ENCODE results near the gene KCNMA1.

Gene KCNMA1

DNA sequence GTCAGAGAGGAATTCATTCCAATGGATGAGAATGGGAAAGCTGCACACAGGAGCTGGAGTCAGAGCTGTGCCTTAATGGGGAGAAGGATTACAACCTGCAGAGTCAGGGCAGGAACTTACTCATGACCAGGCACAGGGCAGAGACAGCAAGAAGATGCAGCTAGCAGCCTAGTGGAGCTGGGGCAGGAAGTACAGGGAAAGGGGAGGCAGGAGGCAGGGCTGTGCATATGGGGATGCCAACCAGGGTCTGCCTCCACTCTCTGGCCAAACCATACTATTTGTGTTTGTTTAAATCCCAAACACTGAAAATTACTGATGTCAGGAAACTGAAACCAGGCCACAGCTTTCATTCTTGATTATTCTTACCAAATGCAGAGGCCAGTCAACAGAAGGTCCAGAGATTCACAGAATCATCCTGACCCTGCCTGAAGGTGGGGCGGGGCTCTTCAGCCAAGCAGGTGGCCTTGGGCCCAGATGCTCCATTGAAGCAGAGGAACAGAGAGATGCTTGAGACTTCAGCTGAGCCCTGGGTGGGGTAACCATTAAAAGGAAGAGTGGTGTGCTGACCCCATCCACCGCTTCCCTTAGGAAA, 461.9 kb downstream of the KCNMA1 start:
- peaks cover 32% of the 10 kb centered on the region for H3K27me3 ChIP-seq
- TF ChIP-seq, protein P1, sequence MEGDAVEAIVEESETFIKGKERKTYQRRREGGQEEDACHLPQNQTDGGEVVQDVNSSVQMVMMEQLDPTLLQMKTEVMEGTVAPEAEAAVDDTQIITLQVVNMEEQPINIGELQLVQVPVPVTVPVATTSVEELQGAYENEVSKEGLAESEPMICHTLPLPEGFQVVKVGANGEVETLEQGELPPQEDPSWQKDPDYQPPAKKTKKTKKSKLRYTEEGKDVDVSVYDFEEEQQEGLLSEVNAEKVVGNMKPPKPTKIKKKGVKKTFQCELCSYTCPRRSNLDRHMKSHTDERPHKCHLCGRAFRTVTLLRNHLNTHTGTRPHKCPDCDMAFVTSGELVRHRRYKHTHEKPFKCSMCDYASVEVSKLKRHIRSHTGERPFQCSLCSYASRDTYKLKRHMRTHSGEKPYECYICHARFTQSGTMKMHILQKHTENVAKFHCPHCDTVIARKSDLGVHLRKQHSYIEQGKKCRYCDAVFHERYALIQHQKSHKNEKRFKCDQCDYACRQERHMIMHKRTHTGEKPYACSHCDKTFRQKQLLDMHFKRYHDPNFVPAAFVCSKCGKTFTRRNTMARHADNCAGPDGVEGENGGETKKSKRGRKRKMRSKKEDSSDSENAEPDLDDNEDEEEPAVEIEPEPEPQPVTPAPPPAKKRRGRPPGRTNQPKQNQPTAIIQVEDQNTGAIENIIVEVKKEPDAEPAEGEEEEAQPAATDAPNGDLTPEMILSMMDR (IDR thresholded peaks at IDR 0.05), result no peak
- no peak overlapping the region for H3K27ac ChIP-seq
- H3K9me3 ChIP-seq, result no peaks in the 10 kb centered on the region
- no peaks in the 10 kb centered on the region for H3K4me1 ChIP-seq (ENCODE audit: control insufficient read depth in 1 of 2, insufficient read depth in 1 of 2, low read depth in 1 of 2, low read length in 1 of 2)
- H3K4me3 ChIP-seq (ENCODE audit: low read depth in 1 of 2, low read length in 1 of 2), result no peak overlapping the region
- H3K36me3 ChIP-seq, result no peaks in the 10 kb centered on the region

DNA sequence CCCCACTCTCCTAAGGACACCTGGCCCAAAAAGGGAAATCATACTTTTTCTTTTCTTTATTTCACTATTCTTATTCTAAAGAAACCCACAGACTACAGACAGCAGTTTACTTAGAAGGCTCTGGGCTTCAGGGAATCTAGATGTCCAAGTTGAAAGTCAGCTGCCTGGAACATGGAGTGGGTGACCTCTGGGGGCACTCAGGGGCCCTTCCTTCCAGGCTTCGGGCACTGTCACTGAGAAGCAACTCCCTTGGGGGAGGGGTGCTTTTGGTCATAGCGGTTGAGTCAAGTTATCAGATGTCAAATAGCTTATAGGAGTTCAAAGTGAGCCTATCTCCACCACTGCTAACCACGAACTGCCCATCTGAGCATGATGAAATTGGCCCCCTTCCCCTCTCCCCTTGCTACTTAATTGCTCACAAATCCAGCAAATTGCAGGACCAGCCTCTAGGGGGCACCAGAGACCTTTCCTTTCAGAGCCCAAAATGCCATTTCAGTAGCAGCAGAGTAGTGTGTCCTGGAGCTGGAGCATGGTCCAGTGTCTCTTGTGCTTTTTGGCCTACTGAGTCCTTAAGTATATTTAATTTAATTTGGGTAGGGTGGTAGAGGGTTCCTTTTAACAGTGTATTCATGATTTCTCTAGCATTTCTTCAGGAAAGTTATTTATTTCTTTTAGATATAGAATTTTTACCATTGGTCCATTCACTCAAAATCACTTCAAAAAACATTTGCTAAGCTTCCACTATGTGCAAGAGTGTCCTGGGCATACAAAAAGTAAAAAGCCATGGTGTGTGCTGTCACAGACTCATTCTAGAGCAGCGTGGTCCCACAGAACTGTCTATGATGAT, 463.8 kb downstream of the KCNMA1 start:
- H3K27me3 ChIP-seq, result peaks cover 20% of the 10 kb centered on the region
- TF ChIP-seq, protein P1 (IDR thresholded peaks at IDR 0.05), result peak; percentile 84

DNA sequence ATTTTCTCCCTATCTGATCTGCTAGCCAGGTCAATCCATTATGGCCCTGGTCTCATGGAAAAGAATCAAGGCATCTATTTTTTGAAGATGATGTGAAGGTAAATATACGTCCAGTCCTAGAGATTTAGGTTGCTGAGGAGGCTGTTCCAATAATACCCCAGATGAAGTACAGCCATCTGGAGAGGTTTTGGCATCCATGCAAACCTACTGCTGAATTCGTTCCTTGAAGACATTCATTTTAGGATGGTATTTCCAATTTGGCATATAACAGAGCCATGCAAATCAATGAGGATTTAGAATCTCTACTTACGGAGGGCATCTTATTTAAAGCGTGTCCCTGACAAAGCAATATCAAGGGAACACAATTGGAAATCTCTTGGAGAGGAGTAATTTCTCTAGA, 465.5 kb downstream of the KCNMA1 start:
- Histone ChIP-seq H3K4me1 (ENCODE audit: control insufficient read depth in 1 of 2, insufficient read depth in 1 of 2, low read depth in 1 of 2, low read length in 1 of 2) (peaks cover 0 to 21% of the 10 kb centered on the region in 2 experiments), H3K27me3 (peaks cover 14% of the 10 kb centered on the region), H3K4me3 (ENCODE audit: low read depth in 1 of 2, low read length in 1 of 2) (no peak overlapping the region), H3K9me3 (no peaks in the 10 kb centered on the region), H3K36me3 (no peaks in the 10 kb centered on the region), H3K27ac (no peak overlapping the region)
- TF ChIP-seq, protein P1 (IDR thresholded peaks at IDR 0.05), result no peak

More for the DNA sequence above, 463.8 kb downstream of the KCNMA1 start:
- peaks cover 0 to 9% of the 10 kb centered on the region in 2 experiments for H3K4me1 ChIP-seq (ENCODE audit: control insufficient read depth in 1 of 2, insufficient read depth in 1 of 2, low read depth in 1 of 2, low read length in 1 of 2)
- no peak overlapping the region for H3K4me3 ChIP-seq (ENCODE audit: low read depth in 1 of 2, low read length in 1 of 2)
- no peaks in the 10 kb centered on the region for H3K9me3 ChIP-seq
- no peaks in the 10 kb centered on the region for H3K36me3 ChIP-seq
- no peak overlapping the region for H3K27ac ChIP-seq

DNA sequence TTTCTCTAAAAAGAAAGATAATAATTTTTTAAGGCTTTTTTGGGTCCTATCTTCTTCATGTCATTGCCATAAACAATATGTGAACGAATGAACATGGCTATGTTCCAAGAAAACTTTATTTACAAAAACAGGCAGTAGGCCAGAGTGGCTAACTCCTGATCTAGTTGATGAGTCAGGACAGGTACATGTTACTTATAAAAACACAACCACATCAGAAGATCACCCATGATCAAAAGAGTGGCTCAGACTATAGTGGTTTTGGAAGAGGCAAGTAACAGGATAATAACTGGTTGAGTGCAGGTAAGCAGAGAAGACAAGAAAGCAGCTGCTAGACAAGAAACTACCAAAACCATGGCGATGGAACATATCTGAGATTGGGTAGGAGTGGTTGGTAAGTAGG, 468.7 kb downstream of the KCNMA1 start:
- no peak overlapping the region for H3K27ac ChIP-seq
- peaks cover 0 to 25% of the 10 kb centered on the region in 2 experiments for H3K4me1 ChIP-seq (ENCODE audit: control insufficient read depth in 1 of 2, insufficient read depth in 1 of 2, low read depth in 1 of 2, low read length in 1 of 2)
- peaks cover 14% of the 10 kb centered on the region for H3K27me3 ChIP-seq
- no peaks in the 10 kb centered on the region for H3K36me3 ChIP-seq
- TF ChIP-seq, protein P1 (IDR thresholded peaks at IDR 0.05), result no peak
- no peaks in the 10 kb centered on the region for H3K9me3 ChIP-seq
- no peak overlapping the region for H3K4me3 ChIP-seq (ENCODE audit: low read depth in 1 of 2, low read length in 1 of 2)

DNA sequence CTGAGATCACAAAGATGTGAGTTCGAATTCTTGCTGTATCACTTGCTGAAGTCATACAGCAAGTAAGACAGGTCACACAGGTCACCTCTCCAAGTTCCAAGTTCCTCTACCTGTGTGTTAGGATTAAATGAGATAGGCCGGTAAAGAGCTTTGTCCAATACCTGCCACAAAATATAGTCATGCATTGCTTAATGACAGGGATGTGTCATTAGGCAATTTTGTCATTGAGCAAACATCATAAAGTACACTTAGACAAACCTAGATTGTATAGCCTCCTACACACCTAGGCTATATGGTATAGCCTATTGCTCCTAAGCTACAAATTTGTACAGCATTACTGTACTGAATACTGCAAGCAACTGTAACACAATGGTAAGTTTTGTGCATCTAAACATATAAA, 469.4 kb downstream of the KCNMA1 start:
- H3K27me3 ChIP-seq, result peaks cover 14% of the 10 kb centered on the region
- no peaks in the 10 kb centered on the region for H3K36me3 ChIP-seq
- no peak overlapping the region for H3K4me3 ChIP-seq (ENCODE audit: low read depth in 1 of 2, low read length in 1 of 2)
- H3K4me1 ChIP-seq (ENCODE audit: control insufficient read depth in 1 of 2, insufficient read depth in 1 of 2, low read depth in 1 of 2, low read length in 1 of 2), result peaks cover 0 to 32% of the 10 kb centered on the region in 2 experiments
- no peaks in the 10 kb centered on the region for H3K9me3 ChIP-seq
- TF ChIP-seq, protein P1 (IDR thresholded peaks at IDR 0.05), result no peak
- H3K27ac ChIP-seq, result no peak overlapping the region
